Activated T-cell treated with anti-CD3 and anti-CD28 coated beads, Interleukin-2, amount 50 U/mL, for 72 hours (primary cell): ENCODE measurements around the gene DAZAP2. TPM values are rescaled to one million over a fixed set of nuclear protein-coding genes. Genes with fewer than 3 reads are reported as not detected.
"Not testable (repeated sequence)": the region's sequence is repeated elsewhere in the genome, so short reads cannot be mapped to it uniquely, and the experiment has no call there.

Experiments used
- ATAC-seq, 2 donors: fragments of 150-1000 bp; cut with Tn5 transposase; replicated peaks in 1 of 2; 2 replicates each; pipeline ENCODE4 v1.10.0; 2021; ENCODE audit warnings: moderate library complexity in 2 of 2, mild to moderate bottlenecking in 1 of 2
- DNase-seq, 2 donors: peaks; one replicate each; pipeline ENCODE4 v3.0.0; 2021 to 2022; ENCODE audit warnings: mixed read lengths in 1 of 2
- H3K27ac Mint-ChIP-seq: one replicate; pipeline ENCODE4 v1.8.0; 2022; ENCODE audit warnings: mild to moderate bottlenecking, moderate library complexity, mixed read lengths
- H3K27me3 Mint-ChIP-seq: one replicate; pipeline ENCODE4 v1.8.0; 2022; ENCODE audit warnings: low read depth, mixed read lengths
- H3K36me3 Mint-ChIP-seq, 2 donors: one replicate each; pipeline ENCODE4 v1.8.0; 2022; ENCODE audit warnings: mixed read lengths in 2 of 2, mild to moderate bottlenecking in 1 of 2; ENCODE audit not compliant: insufficient read depth in 2 of 2
- H3K4me1 Mint-ChIP-seq: one replicate; pipeline ENCODE4 v1.8.0; 2022; ENCODE audit warnings: low read depth, mixed read lengths
- H3K4me3 Mint-ChIP-seq, 2 donors: one replicate each; pipeline ENCODE4 v1.8.0; 2022; ENCODE audit warnings: mild to moderate bottlenecking in 2 of 2, mixed read lengths in 2 of 2, moderate library complexity in 2 of 2
- H3K9me3 Mint-ChIP-seq, 2 donors: one replicate each; pipeline ENCODE4 v1.8.0; 2022; ENCODE audit warnings: mixed read lengths in 2 of 2
- total RNA-seq, 2 donors: library from RNA; stranded (reverse); gene quantifications; one replicate each; pipeline ENCODE4 v1.2.3, GENCODE V29; 2022

The DAZAP2 gene
- total RNA-seq, 2 donors from 2014 or later = 114 TPM

- Mint-ChIP-seq H3K27me3 (no peaks in the 10 kb centered on the region), H3K4me1 (peaks cover 52% of the 10 kb centered on the region), H3K4me3 (peak overlapping the region; percentile 42 to 48), H3K27ac (peak overlapping the region; percentile 27), H3K9me3 (no peaks in the 10 kb centered on the region), H3K36me3 (peaks cover 9 to 27% of the 10 kb centered on the region in 2 donors)
- ATAC-seq = peak in 1 of 2 donors; percentile 10
- DNase-seq = no peak
Observed at GRCh38 chr12:51245476-51246253, 7.0 kb downstream of the DAZAP2 start.

GRCh38 chr12:51246254-51246853 is 7.7 kb downstream of the DAZAP2 start:
- peak; percentile 19 to 36 for DNase-seq
- Mint-ChIP-seq H3K4me3 (peak overlapping the region; percentile 42 to 48), H3K4me1 (peaks cover 45% of the 10 kb centered on the region)

GRCh38 chr12:51247523-51248206 is 9.0 kb downstream of the DAZAP2 start:
- DNase-seq (no peak), ATAC-seq (no peak)
- peak overlapping the region in 1 of 2 donors; percentile 27 for H3K4me3 Mint-ChIP-seq
- no peaks in the 10 kb centered on the region for H3K27me3 Mint-ChIP-seq
- H3K9me3 Mint-ChIP-seq = no peaks in the 10 kb centered on the region
- peaks cover 8 to 10% of the 10 kb centered on the region in 2 donors for H3K36me3 Mint-ChIP-seq
- H3K4me1 Mint-ChIP-seq = peaks cover 35% of the 10 kb centered on the region
- peak overlapping the region; percentile 70 for H3K27ac Mint-ChIP-seq

More at GRCh38 chr12:51246254-51246853, 7.7 kb downstream of the DAZAP2 start:
- peaks cover 9 to 20% of the 10 kb centered on the region in 2 donors for H3K36me3 Mint-ChIP-seq
- ATAC-seq = peak; percentile 63 to 78
- H3K9me3 Mint-ChIP-seq = no peaks in the 10 kb centered on the region
- H3K27ac Mint-ChIP-seq = peak overlapping the region; percentile 27
- H3K27me3 Mint-ChIP-seq = no peaks in the 10 kb centered on the region

GRCh38 chr12:51253276-51253675 is 14.7 kb downstream of the DAZAP2 start:
- H3K4me3 Mint-ChIP-seq = no peak overlapping the region
- no peak overlapping the region for H3K27ac Mint-ChIP-seq
- DNase-seq = no peak
- no peak for ATAC-seq
- no peaks in the 10 kb centered on the region for H3K27me3 Mint-ChIP-seq
- no peaks in the 10 kb centered on the region for H3K9me3 Mint-ChIP-seq
- H3K36me3 Mint-ChIP-seq = no peaks in the 10 kb centered on the region
- peaks cover 5% of the 10 kb centered on the region for H3K4me1 Mint-ChIP-seq

- ATAC-seq (no peak), DNase-seq (no peak)
- Mint-ChIP-seq H3K36me3 (no peaks in the 10 kb centered on the region), H3K27me3 (no peaks in the 10 kb centered on the region), H3K4me3 (no peak overlapping the region), H3K4me1 (peaks cover 5% of the 10 kb centered on the region), H3K27ac (no peak overlapping the region), H3K9me3 (no peaks in the 10 kb centered on the region)
Observed at GRCh38 chr12:51254536-51254935, 15.9 kb downstream of the DAZAP2 start.

DNA sequence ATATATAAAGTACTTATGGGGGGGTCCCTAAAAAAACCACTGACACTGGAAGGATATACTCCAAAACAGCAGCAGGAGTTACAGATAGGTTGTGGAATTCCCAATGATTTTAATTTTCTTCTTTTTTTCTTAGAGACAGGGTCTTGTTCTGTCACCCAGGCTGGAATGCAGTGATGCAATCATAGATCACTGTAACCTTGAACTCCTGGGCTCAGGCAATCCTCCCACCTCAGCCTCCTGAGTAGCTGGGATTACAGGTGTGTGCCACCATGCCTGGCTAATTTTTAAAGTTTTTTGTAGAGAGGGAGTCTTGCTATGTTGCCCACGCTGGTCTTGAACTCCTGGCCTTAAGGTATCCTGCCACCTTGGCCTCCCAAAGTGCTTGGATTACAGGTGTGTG is 21.0 kb downstream of the DAZAP2 start:
- not testable (repeated sequence) for H3K4me3 Mint-ChIP-seq, H3K27me3 Mint-ChIP-seq, H3K27ac Mint-ChIP-seq, H3K9me3 Mint-ChIP-seq, H3K36me3 Mint-ChIP-seq, ATAC-seq, DNase-seq
- peaks cover 18% of the 10 kb centered on the region for H3K4me1 Mint-ChIP-seq

GRCh38 chr12:51262758-51263177 is 24.1 kb downstream of the DAZAP2 start:
- no peak overlapping the region for H3K27ac Mint-ChIP-seq
- H3K9me3 Mint-ChIP-seq = peaks cover 0 to 2% of the 10 kb centered on the region in 2 donors
- H3K4me1 Mint-ChIP-seq = peaks cover 27% of the 10 kb centered on the region
- H3K4me3 Mint-ChIP-seq = no peak overlapping the region
- no peaks in the 10 kb centered on the region for H3K36me3 Mint-ChIP-seq
- no peaks in the 10 kb centered on the region for H3K27me3 Mint-ChIP-seq
- DNase-seq (peak; percentile 39 to 42), ATAC-seq (peak; percentile 41 to 50)

DNA sequence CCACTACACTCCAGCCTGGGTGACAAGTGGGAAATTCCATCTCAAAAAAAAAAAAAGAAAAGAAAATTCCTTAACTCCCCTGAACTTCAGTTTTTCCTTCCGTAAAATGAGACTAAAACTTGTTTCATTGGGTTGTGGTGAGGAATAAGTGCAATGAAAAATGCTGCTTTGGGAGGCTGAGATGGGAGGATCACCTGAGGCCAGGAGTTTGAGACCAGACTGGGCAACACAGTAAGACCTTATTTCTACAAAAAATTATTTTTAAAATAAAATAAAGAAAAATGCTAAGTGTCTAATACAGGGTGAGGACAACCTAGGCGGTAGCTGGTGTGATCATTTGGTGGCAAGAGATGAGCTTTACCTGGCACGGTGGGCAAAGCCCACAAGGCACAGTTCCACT is 24.7 kb downstream of the DAZAP2 start:
- no peak overlapping the region for H3K4me3 Mint-ChIP-seq
- ATAC-seq (no peak), DNase-seq (no peak)
- no peaks in the 10 kb centered on the region for H3K27me3 Mint-ChIP-seq
- peaks cover 27% of the 10 kb centered on the region for H3K4me1 Mint-ChIP-seq
- no peak overlapping the region for H3K27ac Mint-ChIP-seq
- no peaks in the 10 kb centered on the region for H3K36me3 Mint-ChIP-seq
- H3K9me3 Mint-ChIP-seq = peaks cover 0 to 2% of the 10 kb centered on the region in 2 donors

- H3K9me3 Mint-ChIP-seq = peaks cover 0 to 2% of the 10 kb centered on the region in 2 donors
- H3K4me3 Mint-ChIP-seq = no peak overlapping the region
Observed at GRCh38 chr12:51264297-51264696, 25.7 kb downstream of the DAZAP2 start.

DNA sequence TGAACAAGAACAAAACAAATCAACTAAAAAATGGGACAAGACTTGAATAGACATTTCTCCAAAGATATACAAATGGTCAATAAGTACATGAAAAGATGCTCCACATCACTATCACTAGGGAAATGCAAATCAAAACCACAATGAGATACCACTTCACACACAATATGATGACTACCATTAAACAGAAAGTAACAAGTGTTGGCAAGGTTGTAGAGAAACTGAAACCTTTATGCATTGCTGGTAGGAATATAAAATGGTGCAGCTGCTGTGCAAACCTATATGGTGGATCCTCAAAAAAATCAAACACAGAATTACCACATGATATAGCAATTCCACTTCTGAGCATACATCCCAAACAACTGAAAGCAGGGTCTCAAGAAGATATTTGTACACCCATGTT is 26.4 kb downstream of the DAZAP2 start:
- Mint-ChIP-seq H3K27ac (no peak overlapping the region), H3K4me3 (peak overlapping the region in 1 of 2 donors; percentile 57), H3K36me3 (no peaks in the 10 kb centered on the region), H3K27me3 (peaks cover 9% of the 10 kb centered on the region), H3K9me3 (peaks cover 0 to 2% of the 10 kb centered on the region in 2 donors), H3K4me1 (peaks cover 27% of the 10 kb centered on the region)
- DNase-seq = no peak
- peak; percentile 67 to 69 for ATAC-seq

More at GRCh38 chr12:51264297-51264696, 25.7 kb downstream of the DAZAP2 start:
- DNase-seq = no peak
- ATAC-seq = no peak
- Mint-ChIP-seq H3K36me3 (no peaks in the 10 kb centered on the region), H3K27ac (no peak overlapping the region), H3K27me3 (peaks cover 7% of the 10 kb centered on the region), H3K4me1 (peaks cover 27% of the 10 kb centered on the region)

GRCh38 chr12:51269174-51270066 is 30.8 kb downstream of the DAZAP2 start:
- Mint-ChIP-seq H3K4me3 (peak overlapping the region; percentile 74), H3K9me3 (peaks cover 0 to 2% of the 10 kb centered on the region in 2 donors), H3K27me3 (peaks cover 22% of the 10 kb centered on the region), H3K27ac (no peak overlapping the region), H3K36me3 (peaks cover 0 to 1% of the 10 kb centered on the region in 2 donors), H3K4me1 (peaks cover 25% of the 10 kb centered on the region)
- ATAC-seq (peak; percentile 71 to 73), DNase-seq (peak; percentile 56 to 62)
